Muscle of leg (tissue), 11 donors: ENCODE data around the gene MAP1LC3B. TPM values are rescaled to one million over a fixed set of nuclear protein-coding genes. Genes with fewer than 3 reads are reported as not detected.

Experiments
- DNase-seq: peaks from one replicate; pipeline ENCODE4 v3.0.0; 2013
- H3K27ac ChIP-seq: one replicate; pipeline ENCODE4 v1.5.1; 2013; ENCODE audit warnings: mild to moderate bottlenecking, low read length, control low read depth
- H3K27me3 ChIP-seq: one replicate; pipeline ENCODE4 v1.6.1; 2013; ENCODE audit warnings: low read length; ENCODE audit not compliant: control insufficient read depth, insufficient read depth
- H3K36me3 ChIP-seq: one replicate; pipeline ENCODE4 v1.6.1; 2013; ENCODE audit warnings: low read length; ENCODE audit not compliant: control insufficient read depth, insufficient read depth
- H3K4me1 ChIP-seq: one replicate; pipeline ENCODE4 v1.6.1; 2013; ENCODE audit warnings: low read length; ENCODE audit not compliant: control insufficient read depth, insufficient read depth
- H3K4me3 ChIP-seq: one replicate; pipeline ENCODE4 v1.5.1; 2013; ENCODE audit warnings: low read length, control low read depth
- H3K9me3 ChIP-seq: replicated peaks from 2 replicates; pipeline ENCODE4 v1.6.1; 2013; ENCODE audit warnings: low read depth, low read length; ENCODE audit not compliant: control insufficient read depth
- WGBS: methylation state at CpG from one replicate; pipeline ENCODE4 v1.1.5; 2013; ENCODE audit warnings: missing lambda C conversion rate; ENCODE audit not compliant: insufficient coverage; 5-methylcytosine and 5-hydroxymethylcytosine counted together
- polyA plus RNA-seq, 8 donors: library from polyadenylated mRNA; unstranded; fragments of 120-200 nt; gene quantifications; one replicate each; pipeline versions ENCODE4 v1.2.1 to v1.2.3, GENCODE V29; 2013; ENCODE audit warnings: inconsistent platforms in 1 of 8, low replicate concordance in 1 of 8; ENCODE audit not compliant: insufficient read length in 8 of 8, insufficient read depth in 1 of 8
- total RNA-seq: library from RNA; stranded (reverse); fragments of 120-200 nt; gene quantifications from one replicate; pipeline ENCODE4 v1.2.4, GENCODE V29; 2013

The MAP1LC3B gene
- total and polyA plus RNA-seq, 9 donors: 24.4 to 57.1 (median 48.0) TPM

- no peak overlapping the region for H3K27ac ChIP-seq
- H3K27me3 ChIP-seq: no peaks in the 10 kb centered on the region
- peaks cover 45% of the 10 kb centered on the region for H3K36me3 ChIP-seq
- no peaks in the 10 kb centered on the region for H3K9me3 ChIP-seq
- H3K4me1 ChIP-seq: peaks cover 6% of the 10 kb centered on the region
- DNase-seq: no peak
- H3K4me3 ChIP-seq: no peak overlapping the region
- WGBS: 57% methylated on average over 17 of the region's 18 CpGs
Measured at GRCh38 chr16:87451563-87452210, 59.6 kb downstream of the MAP1LC3B start.

- no peaks in the 10 kb centered on the region for H3K27me3 ChIP-seq
- H3K27ac ChIP-seq: no peak overlapping the region
- H3K4me1 ChIP-seq: peaks cover 8% of the 10 kb centered on the region
- peaks cover 47% of the 10 kb centered on the region for H3K36me3 ChIP-seq
- no peak overlapping the region for H3K4me3 ChIP-seq
- no peak for DNase-seq
- no peaks in the 10 kb centered on the region for H3K9me3 ChIP-seq
- 89% methylated on average over 10 of the region's 14 CpGs for WGBS
Measured at GRCh38 chr16:87453326-87453725, 61.2 kb downstream of the MAP1LC3B start.

Other genes with a start within 250 kb of the MAP1LC3B start
- gene C16orf95, start 74.9 kb upstream of the MAP1LC3B start, total RNA-seq: 2.8 TPM
- gene C16orf95, start 74.9 kb upstream of the MAP1LC3B start, polyA plus RNA-seq: 1 to 10 TPM; 2.1 to 3.4 (median 2.8) TPM
- gene FBXO31, start 8.6 kb upstream of the MAP1LC3B start, total RNA-seq: 21.5 TPM
- 10 to 100 TPM; 19.4 to 32.0 (median 27.4) TPM for gene FBXO31, start 8.6 kb upstream of the MAP1LC3B start, polyA plus RNA-seq
- 10.1 TPM for gene ZCCHC14, start 100.7 kb downstream of the MAP1LC3B start, total RNA-seq
- 10 to 100 TPM; 14.6 to 23.2 (median 18.3) TPM for gene ZCCHC14, start 100.7 kb downstream of the MAP1LC3B start, polyA plus RNA-seq
- 0.18 TPM for gene JPH3, start 210.2 kb downstream of the MAP1LC3B start, total RNA-seq
- gene JPH3, start 210.2 kb downstream of the MAP1LC3B start, polyA plus RNA-seq: 1 to 10 TPM in 1 of 8 donors, under 1 TPM in 7; 0.15 to 1.4 (median 0.33) TPM